Choroid plexus epithelial cell (primary cell): ENCODE results near the gene FBXO8.

Experiments
- DNase-seq: peaks from one replicate; pipeline ENCODE4 v3.0.0-alpha.2; 2010; ENCODE audit warnings: low read depth
- H3K4me3 ChIP-seq: 2 replicates; pipeline ENCODE4 v1.5.1; 2011; ENCODE audit warnings: low read depth, mild to moderate bottlenecking, control low read depth, low read length, moderate library complexity
- CTCF ChIP-seq: conservative IDR thresholded peaks from 2 replicates; pipeline ENCODE4 v1.5.1; 2011; ENCODE audit warnings: low read depth, mild to moderate bottlenecking, control low read depth, inconsistent platforms, low read length, moderate library complexity

FBXO8 gene

GRCh38 chr4:174284487-174284886 is 1.0 kb upstream of the FBXO8 start:
- TF ChIP-seq CTCF: no peak
- DNase-seq: no peak
- peak overlapping the region; percentile 92 for H3K4me3 ChIP-seq

DNA sequence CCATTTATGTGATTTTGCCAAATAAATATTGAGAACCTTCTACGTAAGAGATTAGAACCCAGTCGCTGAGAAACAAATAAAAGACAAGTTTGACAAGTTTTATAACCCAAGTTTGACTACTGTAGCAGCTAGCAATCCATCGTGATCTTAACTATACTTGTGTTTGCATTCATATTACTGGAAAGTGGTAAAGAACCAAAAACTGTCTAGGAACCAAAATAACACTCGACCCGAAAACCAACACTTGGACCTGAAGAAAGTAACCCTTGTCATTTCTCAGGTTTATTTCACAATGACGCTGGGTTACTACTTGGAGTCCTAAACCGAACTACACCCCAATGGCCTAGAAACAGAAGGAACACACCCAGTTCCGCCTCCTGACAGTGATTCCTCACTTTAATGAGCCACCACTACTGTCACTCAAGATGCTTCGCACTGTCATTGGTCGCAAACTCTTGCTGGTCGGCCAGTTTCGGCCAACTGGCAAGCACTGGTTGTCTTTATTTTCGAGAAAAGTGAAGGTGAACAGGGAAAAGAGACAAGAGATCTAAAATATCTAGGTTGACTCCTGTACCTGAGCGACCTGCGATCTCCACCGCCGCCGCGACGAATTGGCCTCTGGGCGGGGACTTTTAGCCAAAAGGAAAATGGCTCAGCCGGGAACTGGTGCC is 496 bp downstream of the FBXO8 start:
- peak; percentile 98 for DNase-seq
- no peak for TF ChIP-seq CTCF
- peak overlapping the region; percentile 92 for H3K4me3 ChIP-seq

- no peak for TF ChIP-seq CTCF
- peak overlapping the region; percentile 92 for H3K4me3 ChIP-seq
- DNase-seq: no peak
Observed at GRCh38 chr4:174281901-174282300, 1.6 kb downstream of the FBXO8 start.

- no peak for DNase-seq
- no peak overlapping the region for H3K4me3 ChIP-seq
- TF ChIP-seq CTCF: no peak
Observed at GRCh38 chr4:174281182-174281737, 2.2 kb downstream of the FBXO8 start.

GRCh38 chr4:174279433-174280155 is 3.9 kb downstream of the FBXO8 start:
- no peak for TF ChIP-seq CTCF
- no peak for DNase-seq
- H3K4me3 ChIP-seq: no peak overlapping the region

GRCh38 chr4:174278467-174278866 is 5.0 kb downstream of the FBXO8 start:
- no peak for TF ChIP-seq CTCF
- H3K4me3 ChIP-seq: no peak overlapping the region
- DNase-seq: peak; percentile 4

DNA sequence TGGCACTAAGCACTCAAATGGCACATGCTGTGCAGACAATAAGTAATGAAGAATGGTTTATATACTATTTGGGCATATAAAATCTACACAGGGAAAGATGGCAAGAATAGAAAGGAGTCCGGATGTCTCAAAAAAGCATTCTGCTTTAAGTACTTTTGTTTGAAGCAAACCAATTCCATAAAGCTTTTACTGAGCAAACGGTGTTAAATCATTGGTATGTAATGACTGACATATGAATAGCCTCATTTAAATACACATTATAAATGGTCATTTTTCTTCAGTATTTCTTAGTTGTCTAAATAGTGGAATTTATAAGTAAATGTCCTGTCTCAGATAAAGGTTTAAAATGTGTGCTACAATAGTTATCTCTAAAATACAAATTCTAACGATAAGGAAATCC is 6.0 kb downstream of the FBXO8 start:
- TF ChIP-seq CTCF: no peak
- no peak for DNase-seq
- no peak overlapping the region for H3K4me3 ChIP-seq
